ENCODE results near the gene ZNF597.

ZNF597 gene

GRCh38 chr16:3388325-3388724 lies 55.0 kb downstream of the ZNF597 start:
- in situ Hi-C loops (cut with HindIII; ENCODE audit: low pct_ligation_motif_present, low pct_unique_long_range_greater_than_20kb, low sequenced_read_pairs): no loop called here
- no peak for DNase-seq

GRCh38 chr16:3383045-3383448 lies 60.3 kb downstream of the ZNF597 start:
- peak; percentile 12 for DNase-seq

More at GRCh38 chr16:3383045-3383448, 60.3 kb downstream of the ZNF597 start:
- in situ Hi-C loops (cut with HindIII; ENCODE audit: low pct_ligation_motif_present, low pct_unique_long_range_greater_than_20kb, low sequenced_read_pairs): no loop called here

Measured in ACHN (cell line).